Activated CD4-positive, CD25-positive, alpha-beta regulatory T cell (primary cell): Measurements from ENCODE around the gene ILK.

Source experiments
- DNase-seq, 4 experiments: peaks; one replicate each; lab custom pipeline; 2025; lab: John Stamatoyannopoulos, UW

ILK gene

GRCh38 chr11:6636480-6636879, 32.9 kb downstream of the ILK start:
- no peak for DNase-seq

GRCh38 chr11:6637871-6638270, 34.3 kb downstream of the ILK start:
- no peak for DNase-seq

DNA sequence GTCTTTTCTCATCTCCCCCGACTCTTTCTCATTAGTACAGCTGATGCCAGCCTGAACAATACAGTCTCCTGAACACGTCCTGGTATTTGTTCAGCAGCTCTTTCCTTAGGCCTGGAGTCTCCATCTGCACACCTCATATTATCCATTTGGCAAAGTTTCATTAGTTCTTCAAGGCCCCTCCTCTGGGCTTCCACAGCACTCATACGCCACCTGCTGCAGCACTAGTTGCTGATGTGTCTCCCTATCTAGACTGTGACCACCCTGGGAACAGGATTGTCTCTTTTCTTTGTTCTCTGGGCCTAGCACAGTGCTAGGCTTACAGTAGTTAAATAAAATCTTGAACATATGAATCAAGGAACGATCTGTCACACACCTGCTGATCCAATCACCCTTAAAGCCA, 34.9 kb downstream of the ILK start:
- DNase-seq = no peak

- no peak for DNase-seq
These were observed 36.7 kb downstream of the ILK start for GRCh38 chr11:6640036-6640984.

DNA sequence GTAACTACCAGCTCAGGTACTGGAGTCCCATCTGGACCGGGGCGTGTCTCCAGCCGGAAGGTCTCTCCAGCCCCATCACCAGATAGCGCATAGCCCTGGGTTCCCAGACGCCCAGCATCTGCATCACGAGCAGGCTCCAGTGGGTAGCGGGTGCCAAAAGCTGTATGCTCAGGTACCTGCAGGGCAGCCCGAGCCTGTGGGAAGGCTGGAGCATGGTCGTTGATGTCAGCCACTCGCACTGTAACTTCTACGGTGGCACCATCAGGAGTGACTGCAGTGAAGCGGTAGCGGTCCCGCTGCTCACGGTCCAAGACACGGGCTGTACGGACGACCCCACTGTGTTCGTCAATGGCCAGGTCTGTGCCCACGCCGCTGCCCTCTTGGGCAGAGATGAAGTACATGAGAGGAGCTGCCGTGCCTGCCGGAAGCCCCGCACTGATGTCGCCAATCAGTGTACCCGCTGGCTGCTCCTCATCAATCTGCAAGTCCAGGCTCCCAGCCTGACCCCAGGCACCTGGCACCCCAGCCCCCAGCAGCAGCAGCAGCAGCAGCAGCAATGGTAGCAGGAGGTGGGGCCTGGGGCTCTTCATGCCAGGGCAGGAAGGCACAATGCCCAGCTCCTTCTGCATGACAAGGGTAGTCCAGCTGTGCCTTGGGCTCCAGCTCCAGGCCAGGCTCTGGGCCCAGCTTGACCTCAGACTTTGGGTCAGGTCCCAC, 37.6 kb downstream of the ILK start:
- DNase-seq = no peak

DNA sequence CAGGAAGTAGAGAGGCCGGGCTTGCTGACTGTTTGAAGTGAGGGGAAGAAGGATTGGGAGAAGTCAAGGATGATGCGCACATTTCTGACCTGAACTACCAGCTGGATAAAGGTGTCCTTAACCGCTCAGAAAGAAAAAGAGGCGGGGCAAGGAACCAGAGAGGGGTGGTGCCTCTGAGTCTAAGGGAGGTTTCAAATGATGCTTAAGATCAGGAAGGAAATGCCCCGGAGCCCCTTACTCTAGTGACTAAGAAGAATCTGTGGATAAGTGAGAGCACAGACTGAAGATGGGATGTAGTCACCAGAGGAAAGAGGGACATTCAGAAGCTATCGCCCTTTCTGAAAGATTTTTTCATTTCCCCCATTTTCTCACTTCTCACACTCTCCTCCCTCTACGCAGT, 39.4 kb downstream of the ILK start:
- DNase-seq = no peak

GRCh38 chr11:6646071-6646470, 42.5 kb downstream of the ILK start:
- DNase-seq = no peak

GRCh38 chr11:6646576-6646917, 43.0 kb downstream of the ILK start:
- DNase-seq = no peak

- peak in 1 of 4 experiments; percentile 24 for DNase-seq
These were observed 43.5 kb downstream of the ILK start for GRCh38 chr11:6646918-6647679.

DNA sequence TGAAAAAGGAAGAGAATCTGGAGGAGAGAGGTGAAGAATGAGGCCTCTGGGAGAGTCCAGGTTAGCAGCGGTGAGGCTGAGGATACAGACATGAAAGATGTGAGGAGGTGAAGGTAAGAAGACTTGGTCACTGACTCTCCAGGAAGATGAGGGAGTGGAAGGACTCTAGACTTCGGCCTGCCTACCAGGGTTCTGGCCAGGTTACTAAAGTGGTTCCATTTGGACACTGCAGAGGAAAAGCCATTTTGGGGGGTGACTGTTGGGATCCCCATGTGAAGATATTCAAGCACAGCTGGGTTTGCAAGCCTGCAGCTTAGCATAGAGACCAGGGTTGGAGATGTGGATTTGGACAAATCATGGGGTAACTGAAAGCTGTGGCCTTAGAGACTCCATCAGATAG, 44.3 kb downstream of the ILK start:
- no peak for DNase-seq

GRCh38 chr11:6648501-6648900, 44.9 kb downstream of the ILK start:
- DNase-seq = no peak

DNA sequence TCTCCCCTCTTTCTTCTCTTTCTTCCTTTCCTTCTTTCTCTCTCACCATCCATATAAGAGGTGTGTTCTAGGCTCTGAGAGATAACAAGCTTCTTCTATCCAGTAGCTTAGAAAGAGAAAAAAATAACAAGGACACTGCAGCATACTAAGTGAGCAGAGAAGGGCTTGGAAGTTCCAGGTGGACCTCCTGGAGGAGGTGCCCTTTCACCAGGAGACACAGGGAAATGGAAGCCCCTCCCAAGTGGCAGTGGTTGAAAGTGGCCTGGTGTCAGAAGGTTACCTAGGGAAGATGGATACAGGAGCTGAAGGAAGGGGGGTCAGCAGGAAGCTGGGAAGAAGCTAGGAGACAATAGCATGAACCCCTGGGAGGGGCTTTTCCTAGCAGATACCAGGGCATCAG, 46.5 kb downstream of the ILK start:
- DNase-seq = no peak

- DNase-seq = no peak
These were observed 47.4 kb downstream of the ILK start for GRCh38 chr11:6650980-6651379.

GRCh38 chr11:6652182-6652581, 48.6 kb downstream of the ILK start:
- DNase-seq = no peak

- no peak for DNase-seq
These were observed 49.5 kb downstream of the ILK start for GRCh38 chr11:6653097-6653496.

DNA sequence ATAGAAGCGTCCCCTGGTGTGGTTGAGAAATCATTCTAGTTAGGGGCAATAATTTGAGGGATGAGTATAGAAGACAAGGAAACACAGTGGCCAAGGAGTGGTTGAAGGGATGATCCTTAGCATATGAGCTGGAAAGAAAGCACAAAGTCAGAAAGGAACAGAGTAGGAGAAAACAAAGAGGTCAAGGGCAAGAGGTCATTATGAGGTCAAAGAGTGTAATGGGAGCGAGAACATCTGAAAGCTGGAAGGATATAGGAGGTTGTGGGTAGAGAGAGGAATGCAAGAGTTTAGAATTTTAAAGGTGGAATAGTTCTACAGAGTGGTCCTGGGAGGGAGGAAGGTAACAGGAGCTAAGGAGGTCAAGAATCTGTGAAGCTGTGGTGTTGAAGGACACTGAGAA, 50.1 kb downstream of the ILK start:
- DNase-seq = no peak

- no peak for DNase-seq
These were observed 50.9 kb downstream of the ILK start for GRCh38 chr11:6654281-6655019.

DNA sequence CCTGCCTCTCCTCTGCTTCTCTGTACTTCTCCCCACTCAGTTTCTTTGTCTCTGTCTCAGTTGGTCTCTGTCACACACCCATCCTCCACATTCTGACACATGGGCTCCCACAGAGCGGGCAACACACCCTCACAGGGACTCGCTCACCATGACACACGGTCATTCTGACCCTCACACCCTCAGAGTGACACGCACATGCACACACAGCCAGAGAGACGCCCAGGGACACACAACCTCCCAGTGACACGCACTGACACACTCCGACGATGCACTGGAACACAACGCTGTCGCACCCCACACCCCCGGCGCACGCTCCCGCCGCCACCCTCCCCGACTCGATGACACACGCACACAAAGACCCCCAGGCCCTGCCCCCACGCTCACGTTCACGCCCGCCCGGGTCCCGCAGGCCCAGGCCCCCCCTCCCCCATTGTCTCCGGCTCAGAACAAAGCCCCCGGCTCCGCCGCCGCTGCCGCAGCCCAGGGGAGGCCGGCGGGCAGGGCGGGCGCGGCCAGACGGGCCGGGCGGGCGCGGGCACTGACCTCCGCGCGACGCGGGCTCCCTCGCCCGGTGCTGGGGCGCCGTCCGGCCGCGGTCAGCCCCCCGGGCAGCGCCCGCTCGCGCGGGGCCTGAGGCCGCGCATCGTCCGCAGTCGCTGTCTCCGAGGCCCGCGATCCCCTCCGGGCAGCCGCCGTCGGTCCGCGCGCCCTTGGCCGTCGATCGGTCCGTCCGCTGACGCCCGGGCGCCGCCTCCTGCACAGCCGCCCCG, 51.6 kb downstream of the ILK start:
- no peak for DNase-seq

DNA sequence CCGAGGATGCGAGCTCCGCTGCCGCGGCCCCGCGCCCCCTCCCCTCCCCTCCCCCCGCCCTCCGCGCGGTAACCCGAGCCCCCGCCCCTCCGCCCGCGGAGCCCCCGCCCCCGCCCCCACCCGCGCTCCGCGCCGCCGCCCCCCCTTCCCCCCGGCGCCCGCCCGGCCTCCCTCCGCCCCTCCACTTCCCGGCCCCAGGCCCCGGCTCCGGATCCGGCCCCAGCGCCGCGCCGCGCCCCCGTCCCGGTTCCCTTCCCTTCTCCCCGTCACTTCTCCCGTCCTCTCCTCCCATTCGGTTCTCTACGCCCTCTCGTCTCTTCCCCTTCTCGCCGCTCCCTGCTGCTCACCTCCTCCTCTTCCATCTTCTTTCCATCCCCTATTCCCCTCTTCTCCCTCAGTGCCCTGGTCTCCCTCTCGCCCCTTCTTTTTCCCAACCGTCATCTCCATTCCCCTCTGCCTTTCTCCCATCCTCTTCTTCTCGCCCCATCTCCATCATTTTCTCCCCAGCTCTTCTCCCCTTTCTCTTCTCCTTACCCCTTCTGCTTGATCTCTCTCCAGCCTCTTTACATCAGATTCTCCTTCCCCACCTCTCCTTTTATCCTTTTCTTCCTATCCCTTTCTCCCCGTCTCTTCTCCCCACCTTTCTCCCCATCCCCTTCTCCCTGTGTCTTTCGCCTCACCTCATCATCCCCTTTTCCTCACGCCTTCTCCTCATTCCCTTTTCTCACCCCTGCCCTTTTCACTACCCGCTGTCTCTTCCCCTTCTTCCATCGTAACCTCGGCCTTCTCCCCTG, 52.4 kb downstream of the ILK start, which contains the start of gene DCHS1:
Gene DCHS1, minus strand, starts transcription at position 20 of the 794 bp plus-strand sequence. CDS start 14,196 bp downstream, outside the sequence.
- peak in 1 of 4 experiments; percentile 14 for DNase-seq

DNA sequence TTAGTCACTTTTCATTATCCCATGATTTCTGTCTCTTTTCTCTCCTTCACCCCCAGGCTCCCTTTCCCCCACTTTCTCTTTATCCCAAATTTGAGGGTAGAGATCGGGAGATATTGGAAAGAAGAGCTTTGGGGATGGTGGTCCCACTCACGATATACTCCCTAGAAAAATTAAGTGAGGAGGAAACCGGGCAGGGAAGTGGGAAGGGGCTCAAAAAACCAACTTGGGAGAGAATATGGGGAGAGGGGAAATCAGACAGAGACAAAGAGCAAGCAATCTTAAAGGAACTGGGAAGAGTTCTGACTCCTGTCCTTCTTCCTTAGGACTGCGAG, 53.0 kb downstream of the ILK start:
- no peak for DNase-seq
